WERI-Rb-1 (cell line): ENCODE data around the gene KIAA1328.

Experiments
- DNase-seq: peaks from one replicate; pipeline ENCODE4 v3.0.0-alpha.2; 2020
- H3K27ac ChIP-seq: fragments of 250-450 bp; sonication (Bioruptor Pico); 2 replicates; pipeline ENCODE4 v1.5.1; 2020; ENCODE audit warnings: mild to moderate bottlenecking, moderate library complexity
- H3K27me3 ChIP-seq: fragments of 250-450 bp; sonication (Bioruptor Pico); 2 replicates; pipeline ENCODE4 v1.5.1; 2021; ENCODE audit warnings: mild to moderate bottlenecking, low read depth, moderate library complexity; ENCODE audit not compliant: insufficient read depth, severe bottlenecking
- H3K36me3 ChIP-seq: fragments of 250-450 bp; sonication (Bioruptor Pico); 2 replicates; pipeline ENCODE4 v1.5.1; 2020; ENCODE audit warnings: mild to moderate bottlenecking, moderate library complexity
- H3K4me3 ChIP-seq: 2 replicates; pipeline ENCODE4 v1.5.1; 2011; ENCODE audit warnings: low read depth, mild to moderate bottlenecking, control low read depth, low read length
- H3K9me3 ChIP-seq: fragments of 250-450 bp; sonication (Bioruptor Pico); 2 replicates; pipeline ENCODE4 v1.5.1; 2021; ENCODE audit warnings: mild to moderate bottlenecking, moderate library complexity; ENCODE audit not compliant: severe bottlenecking
- TF ChIP-seq, protein P1 (sequence below): IDR thresholded peaks from 2 replicates; pipeline ENCODE4 v1.5.1; 2011; ENCODE audit warnings: low read depth, mild to moderate bottlenecking, control low read depth, inconsistent platforms, low read length

The KIAA1328 gene

GRCh38 chr18:36828157-36828629, 734 bp upstream of the KIAA1328 start:
- DNase-seq, result no peak
- no peaks in the 10 kb centered on the region for H3K9me3 ChIP-seq
- peak overlapping the region; percentile 69 for H3K27ac ChIP-seq
- H3K4me3 ChIP-seq, result peak overlapping the region; percentile 89
- TF ChIP-seq, protein P1, sequence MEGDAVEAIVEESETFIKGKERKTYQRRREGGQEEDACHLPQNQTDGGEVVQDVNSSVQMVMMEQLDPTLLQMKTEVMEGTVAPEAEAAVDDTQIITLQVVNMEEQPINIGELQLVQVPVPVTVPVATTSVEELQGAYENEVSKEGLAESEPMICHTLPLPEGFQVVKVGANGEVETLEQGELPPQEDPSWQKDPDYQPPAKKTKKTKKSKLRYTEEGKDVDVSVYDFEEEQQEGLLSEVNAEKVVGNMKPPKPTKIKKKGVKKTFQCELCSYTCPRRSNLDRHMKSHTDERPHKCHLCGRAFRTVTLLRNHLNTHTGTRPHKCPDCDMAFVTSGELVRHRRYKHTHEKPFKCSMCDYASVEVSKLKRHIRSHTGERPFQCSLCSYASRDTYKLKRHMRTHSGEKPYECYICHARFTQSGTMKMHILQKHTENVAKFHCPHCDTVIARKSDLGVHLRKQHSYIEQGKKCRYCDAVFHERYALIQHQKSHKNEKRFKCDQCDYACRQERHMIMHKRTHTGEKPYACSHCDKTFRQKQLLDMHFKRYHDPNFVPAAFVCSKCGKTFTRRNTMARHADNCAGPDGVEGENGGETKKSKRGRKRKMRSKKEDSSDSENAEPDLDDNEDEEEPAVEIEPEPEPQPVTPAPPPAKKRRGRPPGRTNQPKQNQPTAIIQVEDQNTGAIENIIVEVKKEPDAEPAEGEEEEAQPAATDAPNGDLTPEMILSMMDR, result no peak
- H3K36me3 ChIP-seq, result peaks cover 9% of the 10 kb centered on the region
- no peaks in the 10 kb centered on the region for H3K27me3 ChIP-seq

- Histone ChIP-seq H3K36me3 (peaks cover 9% of the 10 kb centered on the region; the same call in 1 of the 2 replicates), H3K9me3 (no peaks in the 10 kb centered on the region), H3K27me3 (no peaks in the 10 kb centered on the region), H3K27ac (peak overlapping the region; percentile 69), H3K4me3 (peak overlapping the region; percentile 89)
- DNase-seq, result no peak
- TF ChIP-seq, protein P1, result no peak
Observed at GRCh38 chr18:36829362-36830157, 633 bp downstream of the KIAA1328 start.

DNA sequence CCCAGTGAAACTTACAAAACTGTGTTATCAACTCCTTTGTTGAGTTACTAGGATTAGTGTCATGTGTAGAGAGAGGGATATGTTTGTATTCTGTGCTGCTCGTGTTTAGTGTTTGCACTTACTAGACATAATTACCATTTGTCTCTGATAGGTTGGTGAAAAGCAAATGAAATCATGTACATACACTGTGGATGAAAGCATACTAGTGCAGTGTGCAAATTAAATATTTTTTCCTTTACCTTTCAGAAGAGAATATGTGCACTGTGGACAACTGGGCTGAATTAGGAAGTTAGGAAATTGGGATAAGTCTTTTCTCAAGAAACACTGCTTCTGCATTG, 1.2 kb downstream of the KIAA1328 start:
- peaks cover 10% of the 10 kb centered on the region for H3K36me3 ChIP-seq
- TF ChIP-seq, protein P1, result no peak
- H3K9me3 ChIP-seq, result no peaks in the 10 kb centered on the region
- H3K4me3 ChIP-seq, result no peak overlapping the region
- DNase-seq, result no peak
- no peak overlapping the region for H3K27ac ChIP-seq
- H3K27me3 ChIP-seq, result no peaks in the 10 kb centered on the region

DNA sequence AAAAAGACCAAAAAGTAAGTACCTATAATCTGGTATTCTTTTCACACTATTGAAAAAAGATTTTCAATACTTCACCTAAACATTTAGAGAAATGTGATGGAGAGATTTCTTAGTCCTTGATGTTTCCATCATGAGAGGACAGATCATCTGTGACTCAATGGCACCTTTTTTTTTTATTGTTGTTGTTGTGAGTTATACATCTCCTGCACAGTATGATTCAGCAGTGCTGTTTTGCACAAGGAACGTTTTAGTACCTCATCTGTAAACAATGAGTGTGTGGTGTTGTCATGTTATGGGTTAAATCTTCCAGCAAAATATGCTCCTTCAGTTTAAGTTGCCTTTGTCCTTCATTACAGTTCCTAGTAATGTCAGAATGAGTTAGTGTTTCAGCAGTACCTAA, 2.2 kb downstream of the KIAA1328 start:
- DNase-seq, result no peak
- no peak overlapping the region for H3K4me3 ChIP-seq

GRCh38 chr18:36833120-36833519, 4.2 kb downstream of the KIAA1328 start:
- Histone ChIP-seq H3K27me3 (no peaks in the 10 kb centered on the region), H3K9me3 (no peaks in the 10 kb centered on the region), H3K4me3 (no peak overlapping the region), H3K27ac (no peak overlapping the region), H3K36me3 (peaks cover 7% of the 10 kb centered on the region)
- TF ChIP-seq, protein P1, result no peak
- DNase-seq, result no peak

More for the DNA sequence above, 2.2 kb downstream of the KIAA1328 start:
- no peak overlapping the region for H3K27ac ChIP-seq
- TF ChIP-seq, protein P1, result no peak
- H3K27me3 ChIP-seq, result no peaks in the 10 kb centered on the region
- H3K9me3 ChIP-seq, result no peaks in the 10 kb centered on the region
- H3K36me3 ChIP-seq, result peaks cover 9% of the 10 kb centered on the region
